Mesodermal cell (in vitro differentiated cells): ENCODE measurements around the gene OR7A5.
"Not testable (repeated sequence)": the region's sequence is repeated elsewhere in the genome, so short reads cannot be mapped to it uniquely, and the experiment has no call there.

Experiments
- H3K27ac ChIP-seq: 2 replicates; pipeline ENCODE4 v1.7.0; 2013; ENCODE audit warnings: mild to moderate bottlenecking, low read depth, low read length, moderate library complexity; ENCODE audit not compliant: severe bottlenecking
- H3K36me3 ChIP-seq: 2 replicates; pipeline ENCODE4 v1.7.1; 2013; ENCODE audit warnings: mild to moderate bottlenecking, low read length, moderate library complexity; ENCODE audit not compliant: control insufficient read depth, insufficient read depth
- H3K4me1 ChIP-seq: one replicate; pipeline ENCODE4 v1.7.1; 2013; ENCODE audit warnings: mild to moderate bottlenecking, low read length; ENCODE audit not compliant: insufficient read depth, control insufficient read depth, poor library complexity, severe bottlenecking
- H3K4me3 ChIP-seq: 2 replicates; pipeline ENCODE4 v1.7.0; 2013; ENCODE audit warnings: low read length, control low read depth, mild to moderate bottlenecking; ENCODE audit not compliant: insufficient read depth, poor library complexity, severe bottlenecking; ENCODE audit errors: extremely low read depth
- H3K9me3 ChIP-seq: 2 replicates; pipeline ENCODE4 v1.7.1; 2013; ENCODE audit warnings: mild to moderate bottlenecking, low read length, moderate library complexity; ENCODE audit not compliant: control insufficient read depth
- WGBS, 2 experiments: methylation state at CpG; one replicate each; pipeline ENCODE4 v1.1.5; 2013; ENCODE audit warnings: missing lambda C conversion rate in 2 of 2; ENCODE audit not compliant: insufficient coverage in 2 of 2; 5-methylcytosine and 5-hydroxymethylcytosine counted together

OR7A5 gene

GRCh38 chr19:14818588-14818987 lies 16.4 kb downstream of the OR7A5 start:
- Histone ChIP-seq H3K4me1 (no peaks in the 10 kb centered on the region), H3K9me3 (peaks cover 44% of the 10 kb centered on the region), H3K4me3 (no peak overlapping the region), H3K36me3 (no peaks in the 10 kb centered on the region), H3K27ac (no peak overlapping the region)
- 60 to 63% methylated on average over 4 to 5 of the region's 8 CpGs for WGBS, 2 experiments

GRCh38 chr19:14817052-14817451 lies 17.9 kb downstream of the OR7A5 start:
- no peak overlapping the region for H3K4me3 ChIP-seq
- peaks cover 44% of the 10 kb centered on the region for H3K9me3 ChIP-seq
- H3K36me3 ChIP-seq: no peaks in the 10 kb centered on the region
- 60 to 90% methylated on average over 1 of the region's 3 CpGs for WGBS, 2 experiments
- H3K27ac ChIP-seq: no peak overlapping the region
- H3K4me1 ChIP-seq: no peaks in the 10 kb centered on the region

GRCh38 chr19:14814982-14815652 lies 19.9 kb downstream of the OR7A5 start:
- Histone ChIP-seq H3K36me3 (no peaks in the 10 kb centered on the region), H3K9me3 (peaks cover 44% of the 10 kb centered on the region), H3K4me3 (no peak overlapping the region), H3K27ac (no peak overlapping the region), H3K4me1 (no peaks in the 10 kb centered on the region)
- no CpG with 5 or more reads among the region's 2 CpGs for WGBS, 2 experiments

GRCh38 chr19:14809272-14810057 lies 25.5 kb downstream of the OR7A5 start:
- H3K4me3 ChIP-seq: no peak overlapping the region
- no peaks in the 10 kb centered on the region for H3K4me1 ChIP-seq
- H3K9me3 ChIP-seq: peaks cover 36% of the 10 kb centered on the region
- H3K27ac ChIP-seq: no peak overlapping the region
- H3K36me3 ChIP-seq: no peaks in the 10 kb centered on the region
- 68 to 73% methylated on average over 5 to 7 of the region's 9 CpGs for WGBS, 2 experiments

GRCh38 chr19:14804765-14805164 lies 30.2 kb downstream of the OR7A5 start:
- Histone ChIP-seq H3K9me3 (peaks cover 38% of the 10 kb centered on the region), H3K27ac (no peak overlapping the region), H3K36me3 (no peaks in the 10 kb centered on the region), H3K4me3 (no peak overlapping the region), H3K4me1 (no peaks in the 10 kb centered on the region)
- 80 to 94% methylated on average over 1 to 2 of the region's 3 CpGs for WGBS, 2 experiments

- Histone ChIP-seq H3K4me1 (no peaks in the 10 kb centered on the region), H3K9me3 (peaks cover 47% of the 10 kb centered on the region), H3K27ac (no peak overlapping the region), H3K4me3 (no peak overlapping the region), H3K36me3 (no peaks in the 10 kb centered on the region)
- WGBS, 2 experiments: 73 to 86% methylated on average over 2 of the region's 5 CpGs
These were observed 36.2 kb downstream of the OR7A5 start for GRCh38 chr19:14798760-14799159.

- H3K4me3 ChIP-seq: no peak overlapping the region
- WGBS, 2 experiments: 77 to 90% methylated on average over 9 to 10 of the region's 11 CpGs
- H3K9me3 ChIP-seq: peaks cover 39% of the 10 kb centered on the region
- no peak overlapping the region for H3K27ac ChIP-seq
- H3K36me3 ChIP-seq: no peaks in the 10 kb centered on the region
- H3K4me1 ChIP-seq: no peaks in the 10 kb centered on the region
These were observed 39.0 kb downstream of the OR7A5 start for GRCh38 chr19:14796021-14796420.

GRCh38 chr19:14795078-14795721 lies 39.8 kb downstream of the OR7A5 start:
- 33 to 70% methylated on average over 1 to 2 of the region's 5 CpGs for WGBS, 2 experiments

GRCh38 chr19:14792250-14792649 lies 42.7 kb downstream of the OR7A5 start:
- H3K36me3 ChIP-seq, H3K27ac ChIP-seq, H3K4me3 ChIP-seq, H3K4me1 ChIP-seq: not testable (repeated sequence)
- 82% methylated on average over 3 to 4 of the region's 6 CpGs for WGBS, 2 experiments
- H3K9me3 ChIP-seq: peaks cover 17% of the 10 kb centered on the region

More at GRCh38 chr19:14795078-14795721, 39.8 kb downstream of the OR7A5 start:
- no peaks in the 10 kb centered on the region for H3K36me3 ChIP-seq
- H3K27ac ChIP-seq: no peak overlapping the region
- H3K4me1 ChIP-seq: no peaks in the 10 kb centered on the region
- H3K9me3 ChIP-seq: peaks cover 33% of the 10 kb centered on the region
- H3K4me3 ChIP-seq: no peak overlapping the region

- Histone ChIP-seq H3K36me3 (no peaks in the 10 kb centered on the region), H3K9me3 (peaks cover 15% of the 10 kb centered on the region), H3K4me1 (no peaks in the 10 kb centered on the region), H3K27ac (no peak overlapping the region), H3K4me3 (no peak overlapping the region)
- 42 to 59% methylated on average over 10 to 16 of the region's 18 CpGs for WGBS, 2 experiments
These were observed 48.5 kb downstream of the OR7A5 start for GRCh38 chr19:14786421-14786851.
